Activated CD8-positive, alpha-beta memory T cell treated with anti-CD3 and anti-CD28 coated beads for 24 hours (primary cell): ENCODE results near the gene EIF4G3.

Source experiments
- DNase-seq: peaks from one replicate; pipeline ENCODE4 v3.0.0-alpha.2; 2020

Gene EIF4G3

DNA sequence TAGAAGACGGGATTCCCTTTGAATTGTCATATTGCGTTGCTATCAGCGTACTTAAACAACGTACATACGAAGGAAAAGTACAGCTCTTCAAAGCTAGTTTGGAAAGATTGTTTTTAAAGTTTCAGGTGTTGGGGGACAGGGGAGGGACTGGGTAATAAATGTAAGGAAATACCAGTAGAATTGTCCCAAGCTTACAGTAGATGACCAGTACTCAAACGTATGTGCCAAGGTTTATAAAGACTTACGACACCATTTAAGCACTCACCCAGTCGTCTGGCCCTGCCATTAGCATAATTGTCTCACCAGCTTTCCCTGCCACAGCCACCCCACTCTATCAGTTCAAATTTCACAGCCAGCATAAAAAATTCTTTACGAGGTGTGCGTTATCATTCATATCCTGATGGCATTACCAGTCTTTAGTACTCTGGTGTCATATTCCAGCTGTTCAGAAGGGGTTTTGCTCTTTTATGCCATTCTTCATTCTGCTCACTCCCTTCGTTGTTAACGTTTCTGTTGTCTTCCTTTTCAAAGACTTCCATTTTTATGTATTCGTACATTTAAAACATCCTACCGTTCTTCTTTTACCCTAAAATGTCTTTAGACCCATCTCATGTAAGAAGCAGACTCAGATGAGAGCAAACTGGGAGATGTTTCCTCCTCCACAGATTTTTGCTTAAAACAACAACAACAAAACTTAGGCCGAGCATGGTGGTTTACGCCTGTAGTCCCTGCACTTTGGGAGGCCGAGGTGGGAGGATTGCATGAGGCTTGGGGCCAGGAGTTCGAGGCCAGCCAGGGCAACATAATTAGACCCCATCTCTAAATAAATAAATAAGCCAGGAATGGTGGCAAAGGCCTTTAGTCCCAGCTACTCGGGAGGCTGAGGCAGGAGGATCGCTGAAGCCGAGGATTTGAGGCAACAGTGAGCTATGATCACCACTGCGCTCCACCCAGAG, 388.6 kb downstream of the EIF4G3 start:
- DNase-seq: no peak

DNA sequence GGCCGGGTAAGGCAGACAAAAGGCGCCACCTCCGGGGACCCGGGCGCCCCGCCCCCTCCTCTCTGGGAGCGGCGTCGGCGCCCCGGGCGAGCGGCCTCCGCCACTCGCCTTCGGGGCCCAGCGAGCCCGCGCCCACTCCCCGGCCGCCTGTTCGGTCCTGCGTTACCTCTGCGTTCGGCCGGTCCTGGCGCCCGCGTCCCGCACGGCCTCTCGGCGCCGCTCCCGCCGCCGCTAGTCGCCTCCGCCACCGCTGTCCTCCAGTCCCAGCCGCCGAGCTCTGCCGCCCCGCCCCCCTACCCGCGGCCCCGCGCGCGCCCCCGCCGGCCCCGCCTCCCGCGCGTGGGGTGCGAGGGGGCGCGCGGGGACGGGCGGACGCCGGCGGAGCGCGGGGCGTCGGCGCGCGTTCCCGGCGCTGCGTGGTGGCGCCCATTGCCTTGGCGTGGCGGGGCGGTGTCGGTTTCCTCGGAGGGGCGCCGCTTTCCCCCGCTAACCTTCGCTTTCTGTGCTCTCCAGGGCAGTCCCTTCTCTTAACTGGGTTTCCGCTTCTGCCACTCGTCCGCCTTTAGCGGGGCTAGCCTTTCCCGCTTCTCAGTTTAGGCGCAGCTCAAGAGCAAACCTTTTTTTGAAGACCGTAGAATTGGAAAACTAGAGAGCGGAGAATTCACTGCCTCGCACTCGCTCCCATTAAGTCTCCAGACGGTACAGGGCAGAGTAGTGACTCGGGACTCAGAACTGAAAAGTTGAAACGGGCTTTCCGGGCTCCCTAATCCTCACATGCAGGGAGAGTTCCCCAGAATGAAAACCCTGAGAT, 389.5 kb downstream of the EIF4G3 start, which contains the start of gene HP1BP3:
HP1BP3 (minus strand) TSS at position 279 of the 811 bp plus-strand sequence. CDS start 6,867 bp downstream, outside the sequence.
- peak; percentile 94 for DNase-seq

DNA sequence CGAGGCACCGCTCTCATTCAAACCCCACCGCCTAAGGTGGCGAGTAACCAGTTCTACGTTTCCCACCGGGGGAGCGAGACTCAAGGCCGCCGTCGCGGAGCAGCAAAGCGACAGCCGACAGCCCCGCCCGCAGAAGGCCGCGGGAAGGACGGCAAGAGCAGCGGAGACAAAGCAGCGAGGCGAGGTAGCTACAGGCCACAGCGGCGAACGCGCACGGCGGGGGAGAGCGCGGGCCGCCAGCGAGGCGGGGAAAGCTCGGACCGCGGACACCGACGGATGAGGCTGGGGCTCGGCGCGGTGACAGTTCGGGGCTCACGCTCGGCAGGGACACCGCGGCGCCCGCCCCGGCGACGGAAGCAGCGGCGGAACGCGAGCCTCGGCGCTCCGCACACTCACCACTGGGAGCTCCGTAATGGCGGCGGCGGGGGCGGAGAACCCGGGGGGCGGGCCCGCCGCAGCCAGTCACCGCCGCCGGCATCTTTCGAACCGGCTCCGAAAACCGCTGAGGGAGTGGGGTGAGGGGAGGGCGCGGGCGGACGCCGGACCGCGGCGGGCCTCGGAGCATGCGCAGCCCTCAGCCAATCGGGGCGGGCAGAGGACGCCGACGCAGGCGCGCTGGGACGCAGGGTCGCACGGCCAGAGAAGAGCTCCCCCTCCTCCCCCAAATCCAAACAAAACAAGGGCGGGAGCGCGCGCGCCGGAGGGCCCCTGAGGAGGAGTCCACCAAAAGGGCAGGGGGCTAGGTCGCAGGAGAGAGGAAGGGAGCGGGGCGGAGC, 390.3 kb downstream of the EIF4G3 start:
- DNase-seq: peak; percentile 99

DNA sequence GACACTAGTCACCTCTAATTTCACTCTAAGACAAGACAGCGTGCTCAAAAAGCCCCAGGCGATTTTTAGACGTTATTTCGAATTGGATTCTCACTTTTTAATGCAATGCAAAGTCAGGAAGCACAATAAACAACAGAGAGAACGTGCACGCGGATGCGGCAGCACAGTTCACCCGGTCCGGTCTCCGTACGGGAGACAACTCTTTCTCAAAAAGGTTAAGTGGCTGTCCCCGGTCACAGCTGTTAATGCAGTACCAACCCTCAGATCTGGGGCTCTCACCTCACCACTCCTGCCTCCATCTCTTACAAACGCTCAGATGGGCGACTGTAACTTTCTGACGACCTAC, 390.8 kb downstream of the EIF4G3 start:
- no peak for DNase-seq

DNA sequence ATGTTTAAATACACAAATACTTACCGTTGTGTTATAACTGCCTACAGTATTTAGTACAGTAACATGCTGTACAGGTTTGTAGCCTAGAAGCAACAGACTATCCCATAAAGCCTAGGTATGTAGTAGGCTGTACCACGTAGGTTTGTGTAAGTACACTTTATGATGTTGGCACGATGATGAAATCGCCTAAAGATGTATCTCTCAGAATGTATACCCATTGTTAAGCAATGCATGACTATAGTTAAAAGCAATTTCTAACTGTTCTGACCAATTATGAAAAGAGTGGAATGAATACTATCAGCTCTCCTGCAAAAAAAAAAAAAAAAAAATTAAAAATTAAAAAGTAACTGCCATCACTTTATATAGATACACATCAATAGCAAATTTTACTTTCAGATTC, 401.0 kb downstream of the EIF4G3 start:
- DNase-seq: no peak

DNA sequence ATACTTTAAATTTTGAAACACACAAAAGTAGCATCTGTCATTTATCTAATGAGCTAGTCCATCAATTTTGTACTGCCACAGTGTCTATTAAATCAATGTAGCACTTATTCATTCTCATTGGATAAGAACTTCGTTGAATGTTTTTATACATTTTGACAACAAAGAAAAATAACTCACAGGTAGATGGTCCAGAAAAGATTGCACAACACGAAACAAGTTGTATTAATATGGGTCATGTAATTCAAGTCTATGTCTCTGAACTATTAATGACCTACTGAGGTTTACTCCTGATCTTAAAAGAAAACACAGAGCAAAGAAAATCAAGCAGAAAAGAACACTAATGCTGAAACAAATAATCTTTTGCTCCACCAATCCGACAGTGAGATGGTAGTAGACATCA, 404.9 kb downstream of the EIF4G3 start:
- DNase-seq: no peak

DNA sequence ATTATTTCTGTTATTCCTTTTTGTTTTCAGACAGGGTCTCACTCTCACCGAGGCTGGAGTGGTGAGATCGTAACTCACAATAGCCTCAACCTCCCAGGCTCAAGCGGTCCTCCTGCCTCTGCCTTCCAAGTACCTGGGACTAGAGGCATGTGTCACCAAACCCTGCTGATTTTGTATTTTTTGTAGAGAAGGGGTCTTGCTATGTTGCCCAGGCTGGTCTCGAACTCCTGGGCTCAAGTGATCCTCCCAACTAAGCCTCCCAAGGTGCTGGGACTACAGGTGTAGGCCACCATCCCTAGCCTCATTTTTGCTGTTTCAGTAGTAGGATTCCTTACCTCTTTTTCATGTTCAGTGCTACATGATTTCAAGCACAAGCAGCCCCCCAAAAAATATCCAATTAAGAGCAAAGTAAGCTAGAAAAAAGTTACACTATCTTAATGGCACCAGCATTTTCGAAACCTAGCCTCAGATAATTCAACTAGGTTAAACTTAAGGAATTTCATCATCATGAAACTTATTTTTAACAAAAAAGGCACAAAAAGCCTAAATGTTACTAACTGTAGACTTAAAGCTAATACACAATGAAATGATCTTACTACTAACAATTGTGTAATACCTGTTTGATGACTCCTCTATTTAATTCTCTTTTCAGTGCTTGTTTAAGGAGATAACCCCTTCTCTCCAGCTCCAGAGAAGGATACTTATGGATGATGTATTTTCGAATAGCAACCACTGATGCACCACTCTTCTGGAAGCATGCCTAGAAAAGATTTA, 406.2 kb downstream of the EIF4G3 start:
- no peak for DNase-seq

DNA sequence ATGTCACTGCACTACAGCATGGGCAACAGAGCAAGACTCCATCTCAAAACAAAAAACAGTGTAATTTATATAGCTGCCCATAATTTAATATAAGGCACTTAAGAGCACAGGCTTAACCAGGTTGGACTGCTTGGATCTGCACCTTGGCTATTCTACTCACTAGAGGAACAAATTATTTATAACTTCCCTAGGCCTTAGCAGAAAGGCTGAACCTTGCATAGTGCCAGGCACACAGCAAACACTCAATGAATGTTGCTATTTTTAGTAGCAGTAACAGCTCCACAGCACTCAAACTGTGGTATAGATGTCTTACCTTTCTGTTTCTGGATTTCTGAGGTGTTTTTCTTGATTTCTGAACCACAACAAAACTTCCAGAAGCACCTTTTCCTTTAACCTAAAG, 409.4 kb downstream of the EIF4G3 start:
- no peak for DNase-seq

DNA sequence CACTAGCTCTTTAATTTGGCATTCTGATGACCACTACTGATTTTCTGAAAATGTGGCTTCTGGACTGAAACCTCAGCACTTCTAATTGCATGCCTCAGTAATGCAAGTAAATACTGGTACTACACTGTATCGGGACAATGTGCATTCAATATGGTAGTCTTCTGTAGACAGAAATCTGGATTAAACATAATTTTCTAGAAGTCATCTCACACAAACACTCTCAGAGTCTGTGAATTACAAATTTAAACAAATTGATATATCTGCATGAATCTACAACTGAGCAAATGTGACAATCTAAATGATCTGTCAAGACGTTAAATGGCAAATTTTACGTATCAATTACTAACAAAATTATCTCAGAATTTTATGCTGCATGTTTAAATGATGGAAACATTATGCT, 413.3 kb downstream of the EIF4G3 start:
- no peak for DNase-seq

DNA sequence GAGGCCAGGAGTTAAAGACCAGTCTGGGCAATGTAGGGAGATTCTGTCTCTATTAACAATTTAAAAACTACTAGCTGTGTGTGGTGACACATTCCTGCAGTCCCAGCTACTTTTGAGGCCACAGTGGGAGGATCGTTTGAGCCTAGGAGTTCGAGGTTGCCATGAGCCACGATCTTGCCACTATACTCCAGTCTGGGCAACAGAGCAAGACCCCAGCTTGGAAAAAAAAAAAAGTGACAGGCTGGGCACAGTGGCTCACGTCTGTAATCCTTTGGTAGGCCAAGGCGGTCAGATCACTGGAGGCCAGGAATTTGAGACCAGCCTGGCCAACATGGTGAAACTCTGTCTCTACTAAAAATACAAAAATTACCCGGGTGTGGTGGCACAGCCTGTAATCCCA, 416.4 kb downstream of the EIF4G3 start:
- no peak for DNase-seq
